HepG2 (cell line): Measurements from ENCODE around the gene RABGGTB. TPM values are rescaled to one million over a fixed set of nuclear protein-coding genes. Genes with fewer than 3 reads are reported as not detected.
A peak's percentile ranks its signal among the peaks of the same experiment; 100 is the strongest.

ENCODE experiments used
- ATAC-seq: fragments of 200-7000 bp; cut with Tn5 transposase; 3 replicates; pipeline ENCODE4 v1.9.1; 2020; ENCODE audit warnings: mild to moderate bottlenecking, moderate library complexity
- BruUV-seq: library from RNA; stranded (reverse); fragments of 400-500 nt; replicated peaks from 2 replicates; lab custom pipeline; 2021; lab: Mats Ljungman, UMichigan
- CTCF ChIA-PET: fragments of 300-600 bp; formaldehyde crosslinking; extraction: SDS; loops from one replicate; lab custom pipeline; 2021; ENCODE audit warnings: low total read pairs, inconsistent platforms, low intra/inter-chr PET ratio; lab: Yijun Ruan, JAX
- POLR2A ChIA-PET: fragments of 350-600 bp; sonication (Branson Sonifier 250); formaldehyde crosslinking; loops from one replicate; lab custom pipeline; 2020; ENCODE audit warnings: antibody characterized with exemption, inconsistent platforms; lab: Yijun Ruan, JAX
- DNase-seq: peaks from one replicate; pipeline ENCODE4 v3.0.0-alpha.2; 2015; ENCODE audit warnings: low spot score
- FAIRE-seq: peaks from 3 replicates; lab custom pipeline; 2011; peaks lifted over from hg19 to GRCh38; lab: Jason Lieb, UNC
- H2AFZ ChIP-seq: one replicate; pipeline ENCODE4 v1.6.1; 2011; ENCODE audit warnings: low read length, inconsistent platforms
- H3K27ac ChIP-seq: fragments of 300-600 bp; 3 replicates; pipeline ENCODE4 v1.8.0; 2011; ENCODE audit warnings: mixed run types, mild to moderate bottlenecking, mixed read lengths, low read length, inconsistent platforms; ENCODE audit not compliant: insufficient read depth; ENCODE audit errors: extremely low read length
- H3K27me3 ChIP-seq, 2 experiments: fragments of 200-600 bp in 1 of 2; 2 replicates in 1 of 2; 3 replicates in 1 of 2; pipeline versions ENCODE4 v1.6.0 to v1.8.0; 2011; ENCODE audit warnings: low read length in 2 of 2, mild to moderate bottlenecking in 2 of 2, moderate library complexity in 2 of 2, inconsistent platforms in 1 of 2; ENCODE audit not compliant: insufficient read depth in 2 of 2, control insufficient read depth in 1 of 2
- H3K36me3 ChIP-seq, 2 experiments: fragments of 200-600 bp in 1 of 2; replicated peaks in 1 of 2; 2 replicates in 1 of 2; 3 replicates in 1 of 2; pipeline versions ENCODE4 v1.5.1 to v1.8.0; 2011; ENCODE audit warnings: low read length in 2 of 2, inconsistent platforms in 1 of 2; ENCODE audit not compliant: insufficient read depth in 2 of 2, control insufficient read depth in 1 of 2
- H3K4me1 ChIP-seq: 2 replicates; pipeline ENCODE4 v1.5.1; 2012; ENCODE audit warnings: low read length, inconsistent platforms; ENCODE audit not compliant: insufficient read depth
- H3K4me2 ChIP-seq: 2 replicates; pipeline ENCODE4 v1.6.0; 2011; ENCODE audit warnings: low read depth, low read length, inconsistent platforms
- H3K4me3 ChIP-seq, 3 experiments: fragments of 200-600 bp in 1 of 3; sonication (generic), shearing (Covaris generic) in 1 of 3; replicated peaks in 1 of 3; 2 replicates each; pipeline ENCODE4 v1.5.1; 2011 to 2016; ENCODE audit warnings: low read length in 3 of 3, inconsistent platforms in 2 of 3, low read depth in 2 of 3, mild to moderate bottlenecking in 2 of 3, control low read depth in 1 of 3, mixed read lengths in 1 of 3; ENCODE audit not compliant: insufficient read depth in 1 of 3
- H3K79me2 ChIP-seq: one replicate; pipeline ENCODE4 v1.6.1; 2011; ENCODE audit warnings: low read length, inconsistent platforms; ENCODE audit not compliant: insufficient read depth
- H3K9ac ChIP-seq: 2 replicates; pipeline ENCODE4 v1.6.0; 2011; ENCODE audit warnings: mild to moderate bottlenecking, low read depth, low read length, inconsistent platforms; ENCODE audit not compliant: insufficient read depth
- H3K9me3 ChIP-seq: 2 replicates; pipeline ENCODE4 v1.5.1; 2012; ENCODE audit warnings: mild to moderate bottlenecking, low read length
- H4K20me1 ChIP-seq: 2 replicates; pipeline ENCODE4 v1.6.0; 2011; ENCODE audit warnings: inconsistent platforms, mild to moderate bottlenecking, low read length, moderate library complexity; ENCODE audit not compliant: insufficient read depth
- RBFOX2 ChIP-seq: fragments of 200-400 bp; formaldehyde crosslinking; IDR thresholded peaks from 2 replicates; pipeline ENCODE4 v1.6.1; 2017; ENCODE audit warnings: low read depth, mild to moderate bottlenecking, low read length
- RBM22 ChIP-seq: fragments of 200-400 bp; formaldehyde crosslinking; optimal IDR thresholded peaks from 2 replicates; pipeline ENCODE3; 2017; ENCODE audit warnings: mild to moderate bottlenecking, low read length, moderate library complexity
- ZFX ChIP-seq: sonication (generic); formaldehyde crosslinking; IDR thresholded peaks from 2 replicates; pipeline ENCODE4 v1.4.0; 2020; ENCODE audit warnings: mild to moderate bottlenecking, low read depth, missing genetic modification reagents, moderate library complexity
- ZNF143 ChIP-seq: sonication (generic); formaldehyde crosslinking; IDR thresholded peaks from 2 replicates; pipeline ENCODE4 v1.4.0; 2020; ENCODE audit warnings: missing genetic modification reagents
- ZNF230 ChIP-seq: sonication (generic); formaldehyde crosslinking; IDR thresholded peaks from 2 replicates; pipeline ENCODE4 v1.4.0; 2020; ENCODE audit warnings: mild to moderate bottlenecking, missing genetic modification reagents
- ZNF329 ChIP-seq: sonication (generic); formaldehyde crosslinking; IDR thresholded peaks from 2 replicates; pipeline ENCODE4 v1.9.0; 2021; ENCODE audit warnings: low read depth, mild to moderate bottlenecking, missing genetic modification reagents
- WGBS: methylation state at CpG from one replicate; pipeline ENCODE4 v1.1.6; 2017; ENCODE audit warnings: low lambda C conversion rate; 5-methylcytosine and 5-hydroxymethylcytosine counted together
- in situ Hi-C: cut with HindIII; loops from 2 replicates; pipeline ENCODE4 v1.10.0; 2017; ENCODE audit warnings: low pct_unique_long_range_greater_than_20kb; ENCODE audit not compliant: extremely low pct_ligation_motif_present
- intact Hi-C: fragments of 100-400 bp; cut with micrococcal nuclease; formaldehyde crosslinking; loops from one replicate; pipeline ENCODE4 v1.10.0; 2022; ENCODE audit not compliant: unreplicated experiment
- polyA plus RNA-seq, 8 experiments: library from polyadenylated mRNA; depleted of rRNA in 3 of 8; stranded (reverse) in 7 of 8; unstranded in 1 of 8; fragments of >200 nt; fragmentation: Illumina TruSeq in 4 of 8; extraction: Trizol in 4 of 8; gene quantifications; 2 replicates each; pipeline versions ENCODE4 v1.2.1 to v1.2.3, GENCODE V29; 2011 to 2016; ENCODE audit warnings: low read depth in 4 of 8, missing spikeins in 1 of 8, mixed read lengths in 1 of 8; ENCODE audit not compliant: insufficient read depth in 1 of 8
- total RNA-seq, 5 experiments: library from RNA; depleted of rRNA; stranded (reverse); fragments of >200 nt; fragmentation: Illumina TruSeq; extraction: Trizol; gene quantifications; 2 replicates each; pipeline ENCODE4 v1.2.3, GENCODE V29; 2016; ENCODE audit warnings: low read depth in 1 of 5

RABGGTB gene
- total and polyA plus RNA-seq, 2 of the 13 experiments (the other 11 are each of a cell fraction or from before 2014, with no cell fraction given) = 185 to 290 TPM

DNA sequence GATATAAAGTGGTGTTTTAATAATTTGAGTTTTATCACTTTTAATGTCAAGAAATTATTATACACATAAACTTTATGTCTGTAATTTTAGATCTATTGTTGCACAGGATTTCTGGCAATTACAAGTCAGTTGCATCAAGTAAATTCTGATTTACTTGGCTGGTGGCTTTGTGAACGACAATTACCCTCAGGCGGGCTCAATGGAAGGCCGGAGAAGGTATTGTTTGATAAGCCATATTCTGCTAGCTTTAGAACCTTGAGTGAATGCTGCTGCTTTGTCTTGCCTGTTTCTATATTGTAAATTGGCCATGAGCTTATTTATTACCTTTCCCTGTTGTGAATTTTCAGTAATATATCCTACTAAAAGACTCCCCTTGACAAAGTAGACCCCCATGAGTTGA is 6.0 kb downstream of the RABGGTB start:
- H3K27ac ChIP-seq = no peak overlapping the region
- H3K79me2 ChIP-seq = peaks cover 52% of the 10 kb centered on the region
- no peaks in the 10 kb centered on the region; a peak in 1 of 5 replicates for H3K27me3 ChIP-seq
- POLR2A ChIA-PET = interaction anchor here (1.2 kb wide), 1 partner anchor 68 kb away, joined by 3 read pairs; no protein-coding TSS in a partner anchor
- H3K4me1 ChIP-seq = peaks cover 53% of the 10 kb centered on the region
- FAIRE-seq = no peak
- peak overlapping the region in 1 of 3 experiments; percentile 5; a peak in 1 of 6 replicates for H3K4me3 ChIP-seq
- no peak overlapping the region for H2AFZ ChIP-seq
- DNase-seq = no peak
- peaks cover 8 to 63% of the 10 kb centered on the region in 2 experiments for H3K36me3 ChIP-seq
- H3K4me2 ChIP-seq = no peak overlapping the region; the same call in 1 of the 2 replicates
- BruUV-seq = no TSS peak
- CTCF ChIA-PET = no interaction called here
- in situ Hi-C loops (no loop called here), intact Hi-C loops (loop anchor here (5.0 kb wide), 1 partner anchor 525 kb away; no protein-coding TSS in a partner anchor)
- no peak overlapping the region for H3K9ac ChIP-seq
- H4K20me1 ChIP-seq = peaks cover 93% of the 10 kb centered on the region
- TF ChIP-seq ZNF329 (CRISPR knock-in tag) (no peak), ZNF230 (CRISPR knock-in tag) (no peak), ZNF143 (CRISPR knock-in tag) (no peak), RBM22 (peak; percentile 64)
- WGBS = 96% methylated on average over 3 of the region's 3 CpGs
- no peak for ATAC-seq
- H3K9me3 ChIP-seq = no peaks in the 10 kb centered on the region

- POLR2A ChIA-PET = interaction anchor here (6.6 kb wide), 1 partner anchor 8 kb away, joined by 54 read pairs; the partner anchor contains the start of gene RABGGTB
- H3K27ac ChIP-seq = no peak overlapping the region
- no peak for TF ChIP-seq ZFX (CRISPR knock-in tag)
- peak; percentile 3; the same call in 1 of the 2 replicates for TF ChIP-seq RBFOX2
- H3K36me3 ChIP-seq = peaks cover 8 to 59% of the 10 kb centered on the region in 2 experiments
- CTCF ChIA-PET = no interaction called here
- H3K9ac ChIP-seq = no peak overlapping the region
- H3K79me2 ChIP-seq = peaks cover 29% of the 10 kb centered on the region
- BruUV-seq = no TSS peak
- DNase-seq = no peak
- ATAC-seq = no peak
- H3K9me3 ChIP-seq = no peaks in the 10 kb centered on the region
- no peak for FAIRE-seq
- H4K20me1 ChIP-seq = peaks cover 74% of the 10 kb centered on the region
- no peak overlapping the region for H3K4me3 ChIP-seq
- WGBS = 99% methylated on average over 2 of the region's 2 CpGs
- in situ Hi-C loops = no loop called here
- H3K4me2 ChIP-seq = no peak overlapping the region
- H2AFZ ChIP-seq = no peak overlapping the region
- intact Hi-C loops = loop anchor here (5.0 kb wide), 1 partner anchor 527 kb away; no protein-coding TSS in a partner anchor
- H3K4me1 ChIP-seq = peaks cover 48% of the 10 kb centered on the region
- H3K27me3 ChIP-seq = no peaks in the 10 kb centered on the region
Observed at GRCh38 chr1:75794382-75794781, 8.3 kb downstream of the RABGGTB start.
